A549 treated with Mapracorat at 1 μM for 4 hours (cell line): Measurements from ENCODE around the gene GFAP. TPM values are rescaled to one million over a fixed set of nuclear protein-coding genes. Genes with fewer than 3 reads are reported as not detected.

Experiments used
- total RNA-seq: library from RNA; stranded (reverse); fragments of 200-300 nt; extraction: Qiagen RNA extraction; gene quantifications from 5 replicates; pipeline ENCODE4 v1.2.3, GENCODE V29; 2022

GFAP gene
- 0.27 to 1.1 TPM (median 0.67 TPM) in 5 replicates for total RNA-seq

GRCh38 chr17:44915321-44915726 is at the start of gene GFAP:
TSS of gene GFAP (minus strand) at chr17:44915500. CDS start at chr17:44915486, 14 bp downstream.

GRCh38 chr17:44947461-44948314 is 32.4 kb upstream of the GFAP start, which contains the start of gene KIF18B:
TSS of gene KIF18B (minus strand) at chr17:44947773. CDS start at chr17:44936344, 11,429 bp downstream.

GRCh38 chr17:44899074-44899782 is 16.1 kb downstream of the GFAP start, which contains the start of gene EFTUD2:
TSS of gene EFTUD2 (minus strand) at chr17:44899445. CDS start at chr17:44894521, 4,924 bp downstream.

Other genes starting within 250 kb of the GFAP start
- gene CCDC43, start 225.7 kb downstream of the GFAP start, total RNA-seq, result 27.0 to 34.3 TPM (median 29.6 TPM) in 5 replicates
- 20.0 to 28.4 TPM (median 23.0 TPM) in 5 replicates for gene DBF4B, start 206.8 kb downstream of the GFAP start, total RNA-seq
- 1.5 to 2.3 TPM (median 2.0 TPM) in 5 replicates for gene ADAM11, start 156.5 kb downstream of the GFAP start, total RNA-seq
- 24.2 to 32.0 TPM (median 27.0 TPM) in 5 replicates for gene GJC1, start 85.2 kb downstream of the GFAP start, total RNA-seq
- not detected in 5 replicates for gene HIGD1B, start 67.6 kb downstream of the GFAP start, total RNA-seq
- gene EFTUD2, start 16.1 kb downstream of the GFAP start, total RNA-seq, result 139 to 151 TPM (median 147 TPM) in 5 replicates
- gene KIF18B, start 32.3 kb upstream of the GFAP start, total RNA-seq, result 27.3 to 41.2 TPM (median 39.2 TPM) in 5 replicates
- 16.2 to 33.3 TPM (median 28.4 TPM) in 5 replicates for gene C1QL1, start 52.8 kb upstream of the GFAP start, total RNA-seq
- 14.5 to 19.0 TPM (median 18.0 TPM) in 5 replicates for gene DCAKD, start 136.1 kb upstream of the GFAP start, total RNA-seq
- 174 to 303 TPM (median 184 TPM) in 5 replicates for gene NMT1, start 145.8 kb upstream of the GFAP start, total RNA-seq
- gene PLCD3, start 217.0 kb upstream of the GFAP start, total RNA-seq, result 148 to 196 TPM (median 180 TPM) in 5 replicates
- gene ACBD4, start 220.2 kb upstream of the GFAP start, total RNA-seq, result 6.0 to 8.5 TPM (median 8.2 TPM) in 5 replicates
- 40.6 to 48.2 TPM (median 43.3 TPM) in 5 replicates for gene HEXIM1, start 233.0 kb upstream of the GFAP start, total RNA-seq
- 12.6 to 19.7 TPM (median 13.9 TPM) in 5 replicates for gene HEXIM2, start 246.4 kb upstream of the GFAP start, total RNA-seq